ENCODE data around the gene TNNI2.

The TNNI2 gene

GRCh38 chr11:1847926-1848639, 9.3 kb downstream of the TNNI2 start:
- DNase-seq = no peak

DNA sequence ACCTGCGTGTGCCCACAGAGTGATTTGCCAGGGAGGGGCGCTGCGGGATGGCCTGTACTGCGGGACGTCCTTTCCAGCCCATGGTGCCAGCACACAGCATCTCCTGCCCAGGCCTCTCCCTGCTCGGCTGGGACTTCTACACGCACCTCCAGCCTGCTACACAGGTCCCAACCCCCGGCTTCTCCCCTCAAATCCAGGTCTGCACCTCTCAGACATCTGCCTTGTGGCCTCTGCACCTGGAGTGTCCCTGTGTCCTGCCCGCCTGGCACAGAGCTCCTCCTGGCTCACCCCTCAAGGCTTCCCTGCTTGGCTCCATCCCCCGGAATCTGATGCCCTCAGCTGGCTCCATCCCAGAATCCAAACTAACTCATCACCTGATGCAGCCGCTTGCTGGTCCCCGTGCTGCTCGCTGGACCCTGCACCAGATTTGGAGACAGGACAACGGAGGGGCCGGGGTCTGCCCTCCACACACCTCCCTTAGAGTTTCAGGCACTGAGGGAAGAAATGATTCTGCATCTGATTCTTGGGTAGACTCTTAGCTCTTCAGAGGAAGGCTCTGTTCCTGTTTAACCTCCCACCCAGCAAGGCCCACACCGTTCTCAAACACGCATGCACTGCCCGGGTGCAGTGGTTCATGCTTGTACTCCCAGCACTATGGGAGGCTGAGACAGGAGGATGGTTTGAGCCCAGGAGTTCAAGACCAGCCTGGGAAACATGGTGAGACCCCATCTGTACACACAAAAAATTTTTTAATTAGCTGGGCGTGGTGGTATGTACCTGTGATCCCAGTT, 10.1 kb downstream of the TNNI2 start:
- no peak for DNase-seq

DNA sequence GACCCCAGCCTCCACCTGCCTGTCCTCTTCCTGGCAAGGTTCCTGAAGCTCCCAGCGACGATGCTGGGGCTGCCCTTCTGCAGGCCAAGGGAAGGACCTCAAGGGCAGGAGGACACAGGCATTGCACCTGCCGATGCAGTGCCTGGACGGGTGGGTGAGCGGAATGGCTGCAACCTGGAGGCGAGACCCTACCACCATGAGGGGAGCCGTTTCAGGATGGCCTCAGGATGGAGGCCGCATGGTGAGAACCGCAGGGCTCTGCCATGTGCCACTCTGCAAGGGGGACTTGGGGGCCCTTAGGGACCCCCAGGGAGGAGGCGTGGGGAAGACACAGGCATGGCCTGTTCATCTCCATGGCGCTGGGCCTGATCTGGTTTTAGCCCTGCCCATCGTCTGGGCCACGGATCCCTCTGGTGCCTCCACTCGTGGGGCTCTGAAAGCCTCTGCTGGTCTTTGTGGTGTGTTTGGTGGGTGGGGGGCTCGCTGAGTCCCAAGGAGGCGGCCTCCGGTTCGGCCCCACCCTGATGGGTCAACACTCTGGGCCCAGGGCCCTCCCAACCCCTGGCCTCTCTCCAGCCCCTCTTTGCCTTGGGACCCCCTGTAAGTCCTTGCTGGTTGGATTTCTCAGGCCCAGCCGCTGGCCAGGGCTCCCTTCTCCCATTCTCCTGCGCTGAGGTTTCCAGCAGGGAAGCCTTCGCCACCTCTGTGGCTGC, 12.8 kb downstream of the TNNI2 start:
- DNase-seq = no peak

- DNase-seq = no peak
These were observed 13.6 kb downstream of the TNNI2 start for GRCh38 chr11:1852271-1852876.

DNA sequence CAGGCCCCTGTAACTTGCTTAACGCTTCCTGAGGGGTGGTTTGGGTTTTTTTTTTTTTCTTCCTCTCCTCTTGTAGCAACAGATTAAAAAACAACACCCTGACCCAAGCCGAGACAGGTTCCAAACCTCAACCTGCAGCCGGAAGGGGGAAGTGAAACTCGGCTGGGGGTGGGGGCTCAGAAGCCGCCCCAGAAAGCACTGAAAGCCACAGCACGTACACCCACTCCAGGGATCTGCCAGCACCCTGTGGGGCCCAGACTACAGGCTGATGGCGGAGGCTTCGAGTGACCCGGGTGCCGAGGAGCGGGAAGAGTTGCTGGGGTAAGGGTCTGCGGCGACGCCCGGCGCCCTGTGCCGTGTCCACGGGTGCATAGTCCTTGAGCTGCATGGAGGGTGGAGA, 14.1 kb downstream of the TNNI2 start, which contains the start of gene LSP1:
Gene LSP1 (plus strand): TSS at position 208 of the 400 bp plus-strand sequence. CDS start 61 bp downstream, at position 269.
- DNase-seq = no peak

DNA sequence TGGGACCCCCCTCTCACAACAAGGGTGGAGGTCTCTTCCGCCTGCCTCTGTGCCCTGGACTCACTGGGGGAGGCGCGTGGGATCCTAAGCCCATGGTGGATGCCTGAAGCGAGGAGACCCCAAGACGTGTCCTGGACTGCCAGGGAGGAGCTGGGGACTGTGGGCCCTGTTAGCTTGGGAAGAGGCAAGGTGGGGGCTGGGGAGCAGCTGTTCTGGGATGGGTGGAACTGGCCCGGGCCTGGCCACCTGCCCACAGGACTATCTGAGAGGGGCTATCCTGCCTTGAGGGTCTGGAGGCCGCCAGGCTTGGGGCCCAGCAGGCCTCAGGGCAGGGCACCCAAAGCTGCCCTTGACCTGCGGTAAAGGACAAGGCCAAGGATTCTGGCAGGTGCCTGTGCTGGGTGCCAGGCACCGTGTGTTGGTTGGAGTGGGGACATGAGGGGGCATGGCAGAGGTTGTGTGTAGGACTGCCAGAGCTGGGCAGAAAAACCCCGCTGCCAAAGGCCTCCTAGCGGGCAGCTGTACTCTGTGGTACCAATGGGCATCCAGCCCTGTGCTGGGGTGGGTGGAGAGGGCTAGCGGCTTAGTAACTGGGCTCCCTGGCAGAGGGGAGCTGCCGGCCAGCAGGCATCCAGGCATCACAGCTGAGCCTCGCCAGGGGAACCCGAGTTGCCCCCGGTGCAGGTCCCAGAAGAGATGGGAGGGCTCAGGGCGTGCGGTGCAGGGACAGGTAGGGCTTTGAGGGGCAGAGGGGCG, 14.8 kb downstream of the TNNI2 start:
- no peak for DNase-seq

DNA sequence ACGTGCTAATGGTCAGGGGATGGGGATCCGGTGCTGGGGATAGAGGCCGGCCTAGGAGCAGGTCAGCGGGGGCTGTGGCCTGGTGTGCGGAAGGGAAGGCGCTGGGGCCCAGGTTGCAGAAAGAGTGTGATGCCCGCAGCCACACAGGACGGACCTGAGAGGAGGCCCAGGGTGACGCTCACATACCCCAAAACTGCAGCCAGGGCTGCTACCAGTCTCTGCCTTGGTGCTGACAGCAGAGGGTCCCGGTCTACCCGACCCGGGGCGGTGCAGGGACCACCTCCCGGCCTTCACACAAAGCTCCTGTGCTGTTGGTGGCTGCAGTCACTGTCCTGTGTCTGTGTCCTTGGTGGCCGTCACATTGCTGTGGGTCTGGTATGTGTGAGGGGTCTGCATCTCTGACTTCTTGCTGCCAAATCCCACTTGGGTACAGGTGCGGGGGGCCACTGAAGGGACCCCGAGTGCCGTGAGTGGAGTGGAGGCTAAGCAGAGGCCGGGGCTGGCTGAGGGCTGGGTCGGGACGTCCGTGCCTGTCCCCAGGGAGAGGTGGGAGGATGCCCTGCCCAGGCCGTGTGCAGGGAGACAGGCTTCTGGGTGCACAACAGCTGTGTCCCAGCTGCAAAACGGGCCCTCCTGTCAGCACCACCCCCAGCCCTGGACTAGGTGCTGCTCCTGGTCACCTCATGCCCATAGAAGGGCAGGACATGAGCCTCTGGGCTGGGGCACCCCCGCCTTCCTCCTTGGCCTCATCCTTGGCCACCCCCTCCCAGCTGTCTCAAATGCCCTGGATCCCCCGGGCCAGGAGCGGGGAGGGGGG, 15.6 kb downstream of the TNNI2 start:
- no peak for DNase-seq

DNA sequence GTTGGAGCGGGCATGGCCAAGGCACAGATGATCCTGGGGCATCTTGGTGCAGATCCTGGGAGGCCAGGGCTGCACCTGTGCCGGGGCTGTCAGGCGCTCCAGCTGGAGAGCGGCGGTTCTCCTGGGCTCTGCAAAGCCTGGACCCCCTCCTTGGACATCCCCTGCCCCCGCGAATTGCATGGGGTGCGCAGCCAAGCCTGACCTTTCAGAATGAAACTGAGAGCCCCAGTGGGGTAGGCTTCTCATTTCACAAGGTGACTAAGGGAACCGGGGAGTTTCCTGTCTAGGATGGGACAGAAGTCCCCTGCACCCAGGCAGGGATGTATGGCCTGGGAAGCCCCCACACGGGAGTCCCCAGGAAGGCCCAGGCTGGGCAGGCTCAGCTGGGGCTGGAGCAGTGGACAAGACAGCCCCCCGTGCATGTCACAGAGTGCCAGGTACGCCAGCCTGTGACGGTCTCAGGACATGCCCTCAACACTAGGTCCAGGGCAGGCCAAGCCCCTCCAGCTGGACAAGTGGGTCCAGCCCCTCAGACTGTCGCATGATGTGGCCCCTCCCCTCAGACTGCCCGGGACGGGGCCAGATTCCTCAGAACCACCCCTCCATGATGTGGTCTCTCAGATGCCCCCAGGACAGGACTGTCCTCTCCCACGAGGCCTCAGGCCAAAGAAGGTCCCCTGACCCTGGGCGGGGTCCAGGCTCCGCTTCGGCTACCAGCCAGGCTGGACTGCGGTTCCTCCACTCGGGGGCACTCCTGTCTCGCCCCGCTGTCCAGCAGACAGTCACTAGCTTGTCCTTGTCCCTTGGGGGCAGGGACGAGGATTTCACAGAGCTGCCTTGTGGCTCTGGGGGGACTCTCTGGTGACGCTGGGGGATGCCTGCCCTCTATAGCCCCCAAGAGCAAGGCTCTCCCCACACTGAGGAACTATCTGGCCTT, 16.4 kb downstream of the TNNI2 start:
- DNase-seq = no peak

- no peak for DNase-seq
These were observed 17.1 kb downstream of the TNNI2 start for GRCh38 chr11:1855886-1856265.

GRCh38 chr11:1856306-1857005, 17.7 kb downstream of the TNNI2 start:
- no peak for DNase-seq

DNA sequence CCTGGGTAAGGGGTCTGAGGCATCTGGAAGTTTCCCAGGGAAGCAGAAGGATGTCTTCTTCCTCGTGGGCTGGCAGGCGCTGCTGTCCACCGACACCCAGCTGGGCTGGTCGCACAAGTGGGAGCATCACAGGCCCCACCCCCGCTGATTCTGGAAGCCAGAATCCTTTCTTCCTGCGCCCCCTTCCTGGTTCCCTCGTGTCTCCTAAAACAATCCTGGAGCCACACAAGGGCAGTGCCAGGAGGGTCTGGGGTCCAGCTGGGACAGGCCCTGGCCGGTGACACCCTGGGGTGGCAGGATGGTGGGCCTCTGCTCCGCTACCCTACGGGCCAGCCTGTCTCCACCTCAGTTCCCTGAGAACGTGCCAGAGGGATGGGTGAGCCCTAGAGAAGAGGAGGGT, 18.3 kb downstream of the TNNI2 start:
- no peak for DNase-seq

GRCh38 chr11:1858154-1858553, 19.4 kb downstream of the TNNI2 start:
- DNase-seq = no peak

DNA sequence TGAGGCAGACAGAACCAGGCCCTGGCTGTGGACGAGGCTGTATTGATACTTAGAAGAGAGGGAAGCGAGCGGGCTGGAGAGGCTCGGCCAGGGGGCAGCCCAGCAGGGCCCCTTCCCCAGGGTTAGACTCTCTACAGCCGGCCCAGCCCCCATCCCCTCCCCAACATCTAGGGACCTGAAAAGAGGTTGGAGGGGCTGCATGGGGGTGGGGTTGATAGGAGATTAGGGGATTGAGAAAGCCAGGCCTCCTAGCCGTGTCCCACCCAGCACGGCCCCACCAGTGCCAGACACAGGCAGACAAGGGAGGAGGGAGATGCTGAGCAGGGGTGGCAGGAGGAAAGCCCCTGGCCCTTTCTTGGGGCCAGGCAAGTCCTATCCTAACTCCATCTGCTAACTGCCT, 19.8 kb downstream of the TNNI2 start:
- DNase-seq = no peak

DNA sequence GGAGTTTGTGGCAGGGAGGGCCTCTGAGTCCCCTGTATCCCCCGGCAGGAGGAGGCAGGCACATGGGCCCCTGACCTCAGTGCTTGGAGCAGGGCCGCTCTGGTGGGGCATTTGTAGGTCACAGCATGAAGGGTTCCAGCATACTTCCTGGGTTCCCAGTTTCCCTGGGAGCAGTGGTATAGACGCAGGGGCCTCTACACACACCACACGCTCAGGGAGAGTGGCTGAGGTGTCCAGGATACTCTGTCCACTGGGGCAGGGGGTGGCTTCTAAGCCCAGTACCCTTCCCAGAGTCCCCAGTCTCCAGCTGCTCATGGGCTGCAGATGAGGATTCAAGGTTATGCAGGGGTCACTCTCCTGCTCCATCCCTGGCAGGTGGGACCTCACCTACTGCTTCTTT, 20.2 kb downstream of the TNNI2 start:
- DNase-seq = no peak

DNA sequence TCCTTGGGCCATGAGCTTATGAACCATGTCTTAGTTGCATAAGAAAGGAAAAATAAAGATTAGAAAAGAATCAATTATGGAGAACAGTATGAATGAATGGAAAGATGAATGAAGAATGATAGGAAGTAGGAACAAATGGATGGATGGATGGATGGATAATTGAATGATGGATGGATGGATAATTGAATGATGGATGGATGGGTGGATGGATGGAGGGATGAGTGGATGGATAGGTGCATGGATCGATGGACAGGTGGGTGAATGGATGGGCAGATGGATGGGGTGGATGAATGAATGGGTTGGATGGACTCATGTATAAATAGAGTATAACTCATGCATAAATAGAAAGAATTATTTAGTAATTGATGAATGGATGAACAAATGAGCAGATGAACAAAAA, 21.3 kb downstream of the TNNI2 start:
- DNase-seq = no peak

GRCh38 chr11:1861435-1862411, 22.9 kb downstream of the TNNI2 start:
- DNase-seq = no peak

GRCh38 chr11:1862588-1863351, 24.0 kb downstream of the TNNI2 start:
- DNase-seq = no peak
